ENCODE measurements around the gene ATP6V1B1. TPM values are rescaled to one million over a fixed set of nuclear protein-coding genes. Genes with fewer than 3 reads are reported as not detected.
A peak's percentile ranks its signal among the peaks of the same experiment; 100 is the strongest.

The ATP6V1B1 gene
- total and polyA plus RNA-seq, 10 of the 15 experiments (the other 5 are each of a cell fraction or from before 2014, with no cell fraction given), result not detected

DNA sequence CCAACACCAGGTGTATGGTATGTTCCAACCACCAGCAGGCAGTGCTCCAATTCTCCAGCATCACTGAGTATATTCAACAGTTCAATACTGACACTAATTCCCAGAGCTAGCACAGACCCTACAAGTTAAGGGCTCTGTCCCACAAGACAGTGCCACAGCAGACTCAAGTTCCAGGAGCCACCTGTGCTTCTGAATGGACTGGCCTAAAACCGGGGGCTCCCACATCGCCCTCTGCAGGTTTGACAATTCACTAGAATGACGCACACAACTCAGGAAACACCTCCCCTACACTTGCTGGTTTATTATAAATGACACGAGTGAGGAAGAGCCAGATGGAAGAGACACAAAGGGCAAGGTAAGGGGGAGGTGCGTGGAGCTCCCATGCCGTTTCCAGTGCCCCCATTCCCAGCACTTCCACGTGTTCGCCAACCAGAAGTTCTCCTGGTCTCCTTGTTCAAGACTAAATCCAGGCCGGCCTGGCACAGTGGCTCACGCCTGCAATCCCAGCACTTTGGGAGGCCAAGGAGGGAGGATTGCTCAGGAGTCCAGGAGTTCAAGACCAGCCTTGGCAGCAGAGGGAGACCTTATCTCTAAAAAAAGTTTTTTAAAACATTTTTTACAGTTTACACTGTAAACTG is 12.2 kb upstream of the ATP6V1B1 start:
- no peaks in the 10 kb centered on the region for H3K4me1 ChIP-seq (ENCODE audit: control insufficient read depth, insufficient read depth, low read length)
- in situ Hi-C loops (cut with MboI), result no loop called here
- H3K36me3 ChIP-seq (ENCODE audit: control insufficient read depth in 2 of 2, insufficient read depth in 2 of 2, low read length in 1 of 2), result no peaks in the 10 kb centered on the region
- ChIA-PET CTCF (interaction anchor here (5.0 kb wide), 1 partner anchor 53 kb away, joined by 39 read pairs; no protein-coding TSS in a partner anchor), POLR2A (no interaction called here), RAD21 (ENCODE audit: unreplicated experiment) (no interaction called here), SMC1A (ENCODE audit: uncharacterized antibody, unreplicated experiment) (no interaction called here)
- peaks cover 0 to 4% of the 10 kb centered on the region in 2 experiments; a peak in 2 of 4 replicates for H3K27me3 ChIP-seq (replicated peaks in 1 of 2; ENCODE audit: control insufficient read depth in 2 of 2, insufficient read depth in 2 of 2, low read length in 1 of 2)
- BruUV-seq (replicated peaks), result no TSS peak
- H3K9ac ChIP-seq (ENCODE audit: control insufficient read depth, insufficient read depth, low read length), result no peak overlapping the region
- H3K9me3 ChIP-seq (replicated peaks; ENCODE audit: control insufficient read depth, insufficient read depth, low read length), result no peaks in the 10 kb centered on the region
- no peak overlapping the region for H2AFZ ChIP-seq (ENCODE audit: control insufficient read depth, low read depth, low read length)
- H3K27ac ChIP-seq (ENCODE audit: control insufficient read depth, insufficient read depth), result no peak overlapping the region
- H4K20me1 ChIP-seq (ENCODE audit: control insufficient read depth, insufficient read depth), result no peaks in the 10 kb centered on the region
- no peaks in the 10 kb centered on the region for H3K79me2 ChIP-seq (ENCODE audit: control insufficient read depth, insufficient read depth, low read length)
- no peak overlapping the region for H3K4me2 ChIP-seq (ENCODE audit: control insufficient read depth, insufficient read depth)
- ATAC-seq, result peak; percentile 61
- DNase-seq (ENCODE audit: low read depth, low spot score), result no peak
- H3K4me3 ChIP-seq, result no peak overlapping the region
- TF ChIP-seq IKZF1 (conservative IDR thresholded peaks at IDR 0.05) (no peak), SUPT20H (IDR thresholded peaks at IDR 0.05; ENCODE audit: borderline replicate concordance, control insufficient read depth, low read depth, low read length) (no peak)
- TF ChIP-seq, protein P1, sequence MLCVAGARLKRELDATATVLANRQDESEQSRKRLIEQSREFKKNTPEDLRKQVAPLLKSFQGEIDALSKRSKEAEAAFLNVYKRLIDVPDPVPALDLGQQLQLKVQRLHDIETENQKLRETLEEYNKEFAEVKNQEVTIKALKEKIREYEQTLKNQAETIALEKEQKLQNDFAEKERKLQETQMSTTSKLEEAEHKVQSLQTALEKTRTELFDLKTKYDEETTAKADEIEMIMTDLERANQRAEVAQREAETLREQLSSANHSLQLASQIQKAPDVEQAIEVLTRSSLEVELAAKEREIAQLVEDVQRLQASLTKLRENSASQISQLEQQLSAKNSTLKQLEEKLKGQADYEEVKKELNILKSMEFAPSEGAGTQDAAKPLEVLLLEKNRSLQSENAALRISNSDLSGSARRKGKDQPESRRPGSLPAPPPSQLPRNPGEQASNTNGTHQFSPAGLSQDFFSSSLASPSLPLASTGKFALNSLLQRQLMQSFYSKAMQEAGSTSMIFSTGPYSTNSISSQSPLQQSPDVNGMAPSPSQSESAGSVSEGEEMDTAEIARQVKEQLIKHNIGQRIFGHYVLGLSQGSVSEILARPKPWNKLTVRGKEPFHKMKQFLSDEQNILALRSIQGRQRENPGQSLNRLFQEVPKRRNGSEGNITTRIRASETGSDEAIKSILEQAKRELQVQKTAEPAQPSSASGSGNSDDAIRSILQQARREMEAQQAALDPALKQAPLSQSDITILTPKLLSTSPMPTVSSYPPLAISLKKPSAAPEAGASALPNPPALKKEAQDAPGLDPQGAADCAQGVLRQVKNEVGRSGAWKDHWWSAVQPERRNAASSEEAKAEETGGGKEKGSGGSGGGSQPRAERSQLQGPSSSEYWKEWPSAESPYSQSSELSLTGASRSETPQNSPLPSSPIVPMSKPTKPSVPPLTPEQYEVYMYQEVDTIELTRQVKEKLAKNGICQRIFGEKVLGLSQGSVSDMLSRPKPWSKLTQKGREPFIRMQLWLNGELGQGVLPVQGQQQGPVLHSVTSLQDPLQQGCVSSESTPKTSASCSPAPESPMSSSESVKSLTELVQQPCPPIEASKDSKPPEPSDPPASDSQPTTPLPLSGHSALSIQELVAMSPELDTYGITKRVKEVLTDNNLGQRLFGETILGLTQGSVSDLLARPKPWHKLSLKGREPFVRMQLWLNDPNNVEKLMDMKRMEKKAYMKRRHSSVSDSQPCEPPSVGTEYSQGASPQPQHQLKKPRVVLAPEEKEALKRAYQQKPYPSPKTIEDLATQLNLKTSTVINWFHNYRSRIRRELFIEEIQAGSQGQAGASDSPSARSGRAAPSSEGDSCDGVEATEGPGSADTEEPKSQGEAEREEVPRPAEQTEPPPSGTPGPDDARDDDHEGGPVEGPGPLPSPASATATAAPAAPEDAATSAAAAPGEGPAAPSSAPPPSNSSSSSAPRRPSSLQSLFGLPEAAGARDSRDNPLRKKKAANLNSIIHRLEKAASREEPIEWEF (IDR thresholded peaks at IDR 0.05; ENCODE audit: insufficient replicate concordance, low read depth, low read length), result no peak
- TF ChIP-seq, protein P2, sequence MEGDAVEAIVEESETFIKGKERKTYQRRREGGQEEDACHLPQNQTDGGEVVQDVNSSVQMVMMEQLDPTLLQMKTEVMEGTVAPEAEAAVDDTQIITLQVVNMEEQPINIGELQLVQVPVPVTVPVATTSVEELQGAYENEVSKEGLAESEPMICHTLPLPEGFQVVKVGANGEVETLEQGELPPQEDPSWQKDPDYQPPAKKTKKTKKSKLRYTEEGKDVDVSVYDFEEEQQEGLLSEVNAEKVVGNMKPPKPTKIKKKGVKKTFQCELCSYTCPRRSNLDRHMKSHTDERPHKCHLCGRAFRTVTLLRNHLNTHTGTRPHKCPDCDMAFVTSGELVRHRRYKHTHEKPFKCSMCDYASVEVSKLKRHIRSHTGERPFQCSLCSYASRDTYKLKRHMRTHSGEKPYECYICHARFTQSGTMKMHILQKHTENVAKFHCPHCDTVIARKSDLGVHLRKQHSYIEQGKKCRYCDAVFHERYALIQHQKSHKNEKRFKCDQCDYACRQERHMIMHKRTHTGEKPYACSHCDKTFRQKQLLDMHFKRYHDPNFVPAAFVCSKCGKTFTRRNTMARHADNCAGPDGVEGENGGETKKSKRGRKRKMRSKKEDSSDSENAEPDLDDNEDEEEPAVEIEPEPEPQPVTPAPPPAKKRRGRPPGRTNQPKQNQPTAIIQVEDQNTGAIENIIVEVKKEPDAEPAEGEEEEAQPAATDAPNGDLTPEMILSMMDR (IDR thresholded peaks at IDR 0.05 in 2 of 3, conservative IDR thresholded peaks at IDR 0.05 in 1 of 3; ENCODE audit: control insufficient read depth in 2 of 3, extremely low read depth in 1 of 3, insufficient read depth in 1 of 3, low read depth in 3 of 3, low read length in 3 of 3), result peak; percentile 3 to 34 (median 21); a peak in 1 of 6 replicates
- intact Hi-C loops (cut with micrococcal nuclease; ENCODE audit: unreplicated experiment), result no loop called here
- FAIRE-seq, result no peak
- WGBS (ENCODE audit: insufficient coverage, insufficient replicate concordance, low lambda C conversion rate, missing lambda C conversion rate), result 28% methylated on average over 10 of the region's 10 CpGs

All from GM12878 (cell line).